Natural killer cell (primary cell): ENCODE measurements around the gene OPRM1. TPM values are rescaled to one million over a fixed set of nuclear protein-coding genes. Genes with fewer than 3 reads are reported as not detected.

ENCODE experiments used
- ATAC-seq, 3 donors: fragments of 150-1000 bp in 2 of 3; fragments of 200-7000 bp in 1 of 3; cut with Tn5 transposase; 1 replicate in 1 of 3; 2 replicates in 2 of 3; pipeline ENCODE4 v1.10.0; 2021; ENCODE audit warnings: mild to moderate bottlenecking in 2 of 3, moderate library complexity in 2 of 3
- DNase-seq, 2 donors: peaks; one replicate each; pipeline versions ENCODE4 v3.0.0 to v3.0.0-alpha.2; 2013 to 2021; ENCODE audit warnings: mixed read lengths in 1 of 2
- H3K27ac ChIP-seq: one replicate; pipeline ENCODE4 v1.5.1; 2013; ENCODE audit warnings: mild to moderate bottlenecking, low read length
- H3K27me3 ChIP-seq: one replicate; pipeline ENCODE4 v1.6.1; 2013; ENCODE audit warnings: low read length; ENCODE audit not compliant: control insufficient read depth, insufficient read depth
- H3K36me3 ChIP-seq: one replicate; pipeline ENCODE4 v1.6.1; 2013; ENCODE audit warnings: low read length; ENCODE audit not compliant: control insufficient read depth, insufficient read depth
- H3K4me1 ChIP-seq: one replicate; pipeline ENCODE4 v1.6.1; 2013; ENCODE audit warnings: low read length; ENCODE audit not compliant: control insufficient read depth, insufficient read depth
- H3K4me3 ChIP-seq: one replicate; pipeline ENCODE4 v1.5.1; 2013; ENCODE audit warnings: low read length
- H3K9me3 ChIP-seq: one replicate; pipeline ENCODE4 v1.6.1; 2013; ENCODE audit warnings: low read length; ENCODE audit not compliant: control insufficient read depth, insufficient read depth
- H3K27ac Mint-ChIP-seq, 2 donors: one replicate each; pipeline ENCODE4 v1.8.0; 2022; ENCODE audit warnings: mild to moderate bottlenecking in 2 of 2, mixed read lengths in 2 of 2, moderate library complexity in 1 of 2
- H3K27me3 Mint-ChIP-seq, 2 donors: one replicate each; pipeline ENCODE4 v1.8.0; 2022; ENCODE audit warnings: low read depth in 2 of 2, mixed read lengths in 2 of 2
- H3K36me3 Mint-ChIP-seq: one replicate; pipeline ENCODE4 v1.8.0; 2022; ENCODE audit warnings: mixed read lengths
- H3K4me1 Mint-ChIP-seq, 2 donors: one replicate each; pipeline ENCODE4 v1.8.0; 2022; ENCODE audit warnings: mixed read lengths in 2 of 2
- H3K4me3 Mint-ChIP-seq: one replicate; pipeline ENCODE4 v1.8.0; 2022; ENCODE audit warnings: mild to moderate bottlenecking, moderate library complexity, mixed read lengths
- H3K9me3 Mint-ChIP-seq, 2 donors: one replicate each; pipeline ENCODE4 v1.8.0; 2022; ENCODE audit warnings: mixed read lengths in 2 of 2
- CTCF ChIP-seq: fragments of 200-600 bp; IDR thresholded peaks from one replicate; pipeline ENCODE4 v1.8.0; 2022; ENCODE audit warnings: antibody characterized with exemption
- WGBS: methylation state at CpG from one replicate; pipeline ENCODE4 v1.1.7; 2013; ENCODE audit warnings: missing lambda C conversion rate; ENCODE audit not compliant: insufficient coverage; 5-methylcytosine and 5-hydroxymethylcytosine counted together
- intact Hi-C: fragments of 100-400 bp; cut with micrococcal nuclease; formaldehyde crosslinking; loops from one replicate; pipeline ENCODE4 v1.14.2; 2022
- total RNA-seq, 4 donors: library from RNA; stranded (reverse); fragments of 120-200 nt in 1 of 4; gene quantifications; one replicate each; pipeline versions ENCODE4 v1.2.3 to v1.2.4, GENCODE V29; 2013 to 2022

Gene OPRM1
- total RNA-seq, 3 donors from 2014 or later (not counting 1 experiment from before 2014, with no cell fraction given) = not detected

GRCh38 chr6:154092326-154092962 lies 53.4 kb downstream of the OPRM1 start:
- H3K4me1 Mint-ChIP-seq = no peaks in the 10 kb centered on the region
- TF ChIP-seq CTCF = no peak
- Histone ChIP-seq H3K9me3 (no peaks in the 10 kb centered on the region), H3K27me3 (no peaks in the 10 kb centered on the region), H3K27ac (no peak overlapping the region), H3K4me3 (no peak overlapping the region), H3K36me3 (no peaks in the 10 kb centered on the region), H3K4me1 (no peaks in the 10 kb centered on the region)
- H3K27me3 Mint-ChIP-seq = peaks cover 0 to 13% of the 10 kb centered on the region in 2 donors
- ATAC-seq (no peak), DNase-seq (no peak)
- intact Hi-C loops = no loop called here
- 89% methylated on average over 5 of the region's 5 CpGs for WGBS
- no peak overlapping the region for H3K27ac Mint-ChIP-seq
- H3K4me3 Mint-ChIP-seq = no peak overlapping the region
- peaks cover 0 to 4% of the 10 kb centered on the region in 2 donors for H3K9me3 Mint-ChIP-seq
- H3K36me3 Mint-ChIP-seq = no peaks in the 10 kb centered on the region

GRCh38 chr6:154093231-154094044 lies 54.4 kb downstream of the OPRM1 start:
- Mint-ChIP-seq H3K9me3 (peaks cover 0 to 4% of the 10 kb centered on the region in 2 donors), H3K4me1 (no peaks in the 10 kb centered on the region), H3K36me3 (no peaks in the 10 kb centered on the region), H3K4me3 (no peak overlapping the region), H3K27me3 (peaks cover 0 to 13% of the 10 kb centered on the region in 2 donors), H3K27ac (no peak overlapping the region)
- H3K27ac ChIP-seq = no peak overlapping the region
- ATAC-seq (no peak), DNase-seq (no peak)
- no peaks in the 10 kb centered on the region for H3K4me1 ChIP-seq
- no peak overlapping the region for H3K4me3 ChIP-seq
- H3K9me3 ChIP-seq = no peaks in the 10 kb centered on the region
- intact Hi-C loops = no loop called here
- TF ChIP-seq CTCF = no peak
- no peaks in the 10 kb centered on the region for H3K36me3 ChIP-seq
- WGBS = 83% methylated on average over 8 of the region's 8 CpGs
- H3K27me3 ChIP-seq = no peaks in the 10 kb centered on the region

DNA sequence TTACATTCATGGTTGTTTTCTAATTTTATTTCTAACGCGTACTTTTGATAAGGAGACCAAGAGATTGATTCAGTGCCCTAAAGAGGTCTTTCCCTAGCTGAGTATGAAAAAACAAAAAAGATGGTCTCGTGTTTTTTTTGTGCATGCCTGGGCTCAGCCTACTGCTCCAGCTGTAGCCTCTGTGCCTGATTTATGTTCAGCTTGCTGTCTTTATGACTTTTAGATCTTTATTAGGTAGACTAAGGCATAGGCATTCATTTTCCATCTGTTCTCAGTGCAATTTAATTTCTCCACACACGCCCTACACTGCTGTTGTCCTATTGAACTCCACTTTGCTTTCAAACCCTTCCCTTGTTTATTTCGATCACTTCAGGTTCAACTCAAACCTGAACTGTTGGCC lies 56.5 kb downstream of the OPRM1 start:
- Histone ChIP-seq H3K4me3 (no peak overlapping the region), H3K36me3 (no peaks in the 10 kb centered on the region), H3K9me3 (no peaks in the 10 kb centered on the region), H3K4me1 (no peaks in the 10 kb centered on the region), H3K27me3 (no peaks in the 10 kb centered on the region), H3K27ac (no peak overlapping the region)
- 88% methylated on average over 5 of the region's 5 CpGs for WGBS
- TF ChIP-seq CTCF = no peak
- ATAC-seq = no peak
- intact Hi-C loops = no loop called here
- Mint-ChIP-seq H3K27me3 (peaks cover 0 to 8% of the 10 kb centered on the region in 2 donors), H3K36me3 (no peaks in the 10 kb centered on the region), H3K27ac (no peak overlapping the region), H3K4me1 (no peaks in the 10 kb centered on the region), H3K4me3 (no peak overlapping the region), H3K9me3 (peaks cover 0 to 3% of the 10 kb centered on the region in 2 donors)
- no peak for DNase-seq
